Hematopoietic multipotent progenitor cell treated with erythropoietin and hydrocortisone succinate and interleukin-3 and kit ligand, for 8 days (in vitro differentiated cells): Measurements from ENCODE around the gene B4GALNT3.

Experiments used
- DNase-seq: peaks from one replicate; pipeline ENCODE4 v3.0.0-alpha.2; 2015

B4GALNT3 gene

DNA sequence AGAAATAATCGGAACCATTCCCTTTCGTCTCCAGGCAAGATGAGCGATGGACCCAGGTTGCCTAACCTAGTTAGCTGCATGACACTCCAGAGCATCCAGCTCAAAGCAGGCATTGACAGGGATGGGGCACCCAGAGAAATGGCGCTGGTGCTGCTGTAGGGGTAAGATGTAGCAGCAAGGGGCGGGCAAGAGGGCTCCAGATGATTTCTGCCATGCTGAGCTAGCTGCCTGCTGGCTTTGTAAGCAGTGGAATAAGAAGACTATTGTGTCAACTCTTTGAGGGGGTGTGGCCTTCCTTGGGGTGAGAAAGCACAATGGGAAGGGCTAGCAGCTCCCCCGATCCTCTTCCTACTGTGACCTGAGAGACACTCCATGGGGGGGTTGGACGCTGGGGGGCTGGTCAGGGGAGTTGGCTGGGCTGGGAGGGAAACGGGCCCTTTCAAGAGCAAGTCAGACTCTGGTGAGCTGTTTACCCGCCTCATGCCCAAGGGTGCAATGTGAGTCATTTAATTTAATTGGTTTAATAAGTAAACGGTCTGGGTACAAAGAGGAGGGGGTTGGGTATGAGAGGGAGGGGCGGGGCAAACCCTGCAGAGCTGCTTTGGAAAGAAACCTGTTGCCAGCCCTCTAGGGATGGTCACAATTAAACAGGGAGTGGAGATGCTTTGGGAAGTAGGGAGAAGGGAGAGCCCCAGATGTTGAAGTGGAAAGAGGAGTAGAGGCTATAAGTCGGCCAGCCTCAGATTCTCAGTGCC, 50.5 kb downstream of the B4GALNT3 start:
- DNase-seq = no peak

DNA sequence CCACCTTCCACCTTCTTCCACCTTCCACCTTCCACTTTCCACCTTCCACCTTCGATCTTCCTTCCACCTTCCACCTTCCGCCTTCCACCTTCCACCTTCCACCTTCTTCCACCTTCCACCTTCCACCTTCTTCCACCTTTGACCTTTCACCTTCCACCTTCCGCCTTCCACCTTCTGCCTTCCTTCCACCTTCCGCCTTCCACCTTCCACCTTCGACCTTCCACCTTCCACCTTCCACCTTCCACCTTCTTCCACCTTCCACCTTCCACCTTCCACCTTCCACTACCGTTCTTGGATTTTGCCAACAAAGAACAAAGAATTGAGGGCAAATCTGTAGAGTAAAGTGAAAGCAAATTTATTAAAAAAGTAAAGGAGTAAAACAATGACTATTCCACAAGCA, 53.2 kb downstream of the B4GALNT3 start:
- DNase-seq = no peak

DNA sequence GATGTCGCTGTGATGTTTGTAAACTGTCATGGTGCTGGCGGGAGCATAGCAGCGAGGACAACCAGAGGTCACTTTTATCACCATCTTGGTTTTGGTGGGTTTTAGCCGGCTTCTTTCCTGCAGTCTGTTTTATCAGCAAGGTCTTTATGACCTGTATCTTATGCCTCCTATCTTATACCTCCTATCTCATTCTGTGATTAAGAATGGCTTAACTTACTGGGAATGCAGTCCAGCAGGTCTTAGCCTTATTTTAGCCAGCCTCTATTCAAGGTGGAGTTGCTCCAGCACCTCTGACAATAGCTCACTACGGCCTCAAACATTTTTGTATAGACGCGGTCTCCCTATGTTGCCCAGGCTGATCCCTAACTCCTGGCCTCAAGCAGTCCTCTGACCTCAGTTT, 53.7 kb downstream of the B4GALNT3 start:
- DNase-seq = no peak

DNA sequence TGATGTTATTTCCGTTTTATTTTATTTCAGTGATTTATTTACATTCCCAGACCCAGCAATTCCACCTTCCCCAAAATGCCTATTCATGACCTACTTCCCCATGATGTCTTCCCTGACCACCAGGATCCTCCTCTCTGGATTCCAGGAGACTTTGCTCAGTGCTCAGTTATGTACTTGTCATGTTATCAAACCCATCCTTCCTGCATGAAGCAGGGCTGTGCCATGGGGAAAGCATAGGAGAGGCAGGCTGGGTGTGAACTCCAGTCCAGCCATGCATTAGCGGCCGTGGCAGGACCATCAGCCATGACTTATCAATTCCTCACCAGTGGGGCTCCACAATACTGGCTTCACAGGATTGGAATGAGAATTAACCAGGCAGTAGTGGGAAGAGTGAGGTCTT, 57.8 kb downstream of the B4GALNT3 start:
- no peak for DNase-seq

DNA sequence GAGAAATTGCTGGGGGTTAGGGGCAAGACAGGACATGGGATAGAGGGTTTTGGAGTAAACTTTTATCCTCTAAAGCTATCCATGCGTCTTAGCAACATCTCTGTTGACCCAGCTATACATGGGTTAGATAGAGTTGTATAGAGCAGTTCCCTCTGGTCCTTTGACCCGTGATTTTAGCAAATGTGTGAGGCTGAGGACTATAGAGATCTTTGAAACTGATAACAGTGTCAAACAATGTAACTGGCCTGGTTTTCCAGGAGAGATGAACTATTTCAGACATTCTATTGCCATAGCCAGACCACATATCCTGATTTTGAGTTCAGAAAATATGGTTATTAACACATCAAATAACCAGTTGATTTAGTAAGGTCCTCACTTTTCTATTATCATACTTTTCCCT, 60.4 kb downstream of the B4GALNT3 start:
- no peak for DNase-seq

DNA sequence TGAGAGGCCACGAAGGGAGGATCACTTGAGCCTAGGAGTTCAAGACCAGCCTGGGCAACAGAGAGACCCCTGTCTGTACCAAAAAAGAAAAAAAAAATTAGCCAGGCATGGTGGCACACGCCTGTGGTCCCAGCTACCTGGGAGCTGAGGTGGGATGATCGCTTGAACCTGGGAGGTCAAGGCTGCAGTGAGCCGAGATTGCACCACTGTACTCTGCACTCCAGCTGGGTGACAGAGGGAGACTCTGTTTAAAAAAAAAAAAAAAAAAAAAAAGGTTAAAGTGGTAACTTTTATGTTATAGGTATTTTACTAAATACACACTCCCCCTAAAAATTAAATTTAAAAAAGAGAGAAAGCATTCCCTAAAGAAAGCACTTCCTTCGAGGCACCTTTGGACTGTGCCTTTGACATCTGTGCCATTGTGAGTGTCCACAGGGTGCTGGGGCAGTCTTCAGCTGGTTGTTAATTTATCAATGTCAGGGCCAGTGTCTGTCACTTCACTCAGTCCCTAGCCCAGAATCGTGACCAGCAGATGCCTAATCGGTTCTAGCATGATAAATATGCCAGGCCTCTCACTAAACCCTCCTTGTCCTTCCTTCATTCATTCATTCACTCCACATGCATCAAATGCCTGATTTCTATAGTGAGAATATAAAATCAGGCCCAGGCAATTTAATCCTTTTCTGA, 63.1 kb downstream of the B4GALNT3 start:
- no peak for DNase-seq

DNA sequence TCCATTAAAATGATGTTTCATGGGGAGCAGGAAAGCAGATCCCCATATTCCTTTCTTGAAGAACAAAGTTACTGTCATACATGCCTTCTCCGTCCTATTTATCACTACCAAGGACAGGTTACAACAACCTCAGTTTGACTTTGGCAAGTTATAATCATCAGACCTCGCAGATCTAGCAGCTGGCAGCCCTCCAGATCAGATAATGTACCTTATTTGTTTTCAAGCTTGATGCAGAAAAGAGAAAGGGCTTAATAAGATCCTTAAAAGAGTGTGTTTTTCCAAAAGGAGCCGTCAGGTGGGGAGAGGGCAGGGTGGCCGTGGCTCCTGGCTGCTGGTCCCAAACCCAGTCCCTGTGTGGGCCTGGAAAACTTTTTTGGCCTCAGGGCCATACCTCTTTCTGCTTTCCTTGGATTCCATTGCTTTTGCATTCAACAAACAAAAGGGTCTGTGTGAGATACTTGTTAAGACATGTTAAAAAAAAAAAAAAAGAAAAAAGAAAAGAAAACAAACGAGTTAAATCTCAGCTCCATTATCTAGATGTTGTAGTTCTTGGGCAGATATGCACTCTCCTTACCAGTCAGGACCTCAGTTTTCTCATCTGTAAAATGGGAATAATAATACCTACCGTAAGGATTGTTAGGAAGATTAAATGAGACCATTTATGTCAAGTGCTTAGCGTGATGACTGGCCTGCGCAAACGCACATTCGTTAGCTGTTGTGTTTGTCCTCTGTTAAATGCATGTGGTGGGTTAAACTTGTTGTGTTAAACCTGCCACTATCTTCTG, 64.6 kb downstream of the B4GALNT3 start:
- DNase-seq = peak; percentile 6

DNA sequence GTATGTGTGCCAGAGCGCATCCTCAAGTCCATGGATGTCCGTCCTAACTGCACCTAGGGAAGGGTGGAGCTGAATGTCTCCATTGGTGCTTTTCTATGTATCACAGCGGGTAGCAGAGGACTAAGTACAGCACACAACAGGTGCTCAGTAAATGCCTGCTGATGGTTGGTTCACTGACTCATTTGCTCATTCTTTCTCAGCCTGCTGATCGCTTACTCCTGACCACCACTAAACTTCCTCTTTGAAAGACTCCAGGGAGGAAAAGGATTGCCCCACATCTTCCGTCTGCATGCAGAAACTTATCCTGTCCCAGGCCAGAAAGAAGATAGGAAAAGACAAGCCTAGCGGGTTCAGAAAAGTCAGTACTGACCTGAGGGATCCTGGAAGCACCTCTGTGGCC, 66.3 kb downstream of the B4GALNT3 start:
- DNase-seq = no peak

DNA sequence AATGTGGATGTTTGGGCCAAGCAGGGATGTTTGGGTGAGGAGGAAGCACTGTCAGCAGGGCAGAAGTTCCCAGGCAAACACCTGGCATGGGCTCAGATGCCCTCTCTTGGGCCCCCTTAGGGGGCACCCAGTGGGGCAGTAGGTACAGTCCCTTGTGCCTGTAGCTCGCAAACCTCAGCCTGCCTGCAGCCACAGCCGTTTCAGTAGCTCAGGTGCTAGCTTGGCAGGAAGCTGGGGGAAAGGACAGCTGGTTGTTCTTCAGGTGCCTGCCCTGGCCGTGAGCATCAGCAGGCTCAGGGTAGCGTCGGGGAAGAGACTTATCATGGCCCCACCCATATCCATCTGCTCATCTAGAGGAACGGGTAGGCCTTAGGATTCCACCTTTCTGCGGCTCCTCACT, 67.5 kb downstream of the B4GALNT3 start:
- DNase-seq = no peak

DNA sequence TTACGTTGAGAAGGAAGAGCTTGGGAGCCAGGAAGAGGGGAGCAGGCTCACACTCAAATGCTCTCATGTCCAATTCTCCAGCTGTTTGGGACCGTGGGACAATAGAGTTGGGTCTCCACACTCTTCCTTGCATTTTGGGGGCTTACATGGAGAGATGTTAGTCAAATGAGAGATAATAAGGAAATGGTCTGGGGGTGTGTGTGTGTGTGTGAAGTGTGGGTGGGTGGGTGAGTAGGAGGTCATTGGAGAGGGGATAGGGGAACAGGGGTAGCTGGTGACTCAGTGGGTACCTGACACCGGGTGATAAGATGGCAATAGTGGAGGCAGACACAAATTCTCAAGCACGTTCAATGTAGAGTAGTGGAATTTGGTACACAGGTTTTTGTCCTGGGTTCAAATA, 68.0 kb downstream of the B4GALNT3 start:
- DNase-seq = no peak

DNA sequence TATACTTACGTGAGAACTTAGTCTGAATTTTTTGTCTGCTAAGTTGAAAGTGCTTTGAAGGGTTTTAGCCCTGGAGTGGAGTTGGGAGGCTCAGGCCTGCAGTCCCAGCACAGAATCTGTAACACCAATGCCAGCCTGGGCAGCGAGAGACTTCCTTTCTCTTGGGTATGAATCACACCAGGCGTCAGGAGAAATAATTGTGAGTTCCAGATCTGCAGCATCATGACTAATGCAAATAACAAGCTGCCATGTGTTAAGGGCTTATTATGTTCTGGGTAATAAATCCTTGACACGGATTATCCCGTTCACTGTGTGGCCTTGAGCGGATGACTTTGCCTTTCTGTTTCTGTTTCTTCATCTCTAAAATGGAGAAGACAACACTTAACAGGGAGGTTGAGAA, 70.6 kb downstream of the B4GALNT3 start:
- no peak for DNase-seq

DNA sequence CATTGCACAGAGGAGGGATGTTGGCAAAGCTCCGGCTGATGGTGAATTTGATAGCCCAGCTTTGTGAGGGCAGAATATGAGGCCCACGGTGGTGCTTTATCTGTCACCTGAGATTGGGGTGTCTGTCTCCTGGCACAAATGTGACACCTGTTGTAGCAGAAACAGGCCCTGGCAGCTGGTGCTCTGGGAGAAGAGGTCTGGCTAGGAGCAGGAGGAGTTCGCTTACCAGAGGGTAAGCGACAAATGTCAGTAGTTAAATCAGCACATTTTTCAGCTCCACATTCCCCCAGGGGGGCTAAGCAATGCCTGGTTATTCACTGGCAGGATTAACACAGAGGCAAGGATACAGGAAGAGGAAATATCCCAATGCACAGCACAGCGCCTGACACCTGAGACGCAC, 71.1 kb downstream of the B4GALNT3 start:
- DNase-seq = no peak

DNA sequence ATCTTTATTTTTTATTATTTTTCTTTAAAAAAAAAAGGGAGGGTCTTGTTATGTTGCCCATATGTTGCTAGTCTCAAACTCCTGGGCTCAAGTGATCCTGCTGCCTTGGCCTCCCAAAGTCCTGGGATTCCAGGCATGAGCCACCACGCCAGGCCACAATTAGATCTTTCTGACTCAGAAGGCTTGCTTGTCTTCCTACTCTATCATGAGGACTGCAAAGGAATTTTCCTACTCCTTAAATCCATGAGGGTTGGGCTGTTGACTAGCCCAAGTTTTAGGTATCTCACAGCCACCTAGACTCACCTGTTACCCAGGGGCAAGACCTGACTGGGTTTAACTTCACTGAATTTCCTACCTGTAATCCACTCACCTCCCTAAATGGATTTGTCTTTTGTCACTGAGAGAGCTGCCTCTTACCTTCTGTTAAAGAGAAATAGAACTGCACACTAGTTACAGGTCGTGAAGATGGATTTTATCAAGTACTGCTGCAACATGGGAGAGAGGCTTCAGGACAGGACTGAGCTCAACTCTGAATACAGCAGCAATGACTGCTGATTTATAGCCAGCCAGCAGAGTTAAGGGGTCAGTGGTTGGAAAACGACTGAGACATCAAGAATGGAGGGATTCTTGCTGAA, 72.3 kb downstream of the B4GALNT3 start:
- no peak for DNase-seq

DNA sequence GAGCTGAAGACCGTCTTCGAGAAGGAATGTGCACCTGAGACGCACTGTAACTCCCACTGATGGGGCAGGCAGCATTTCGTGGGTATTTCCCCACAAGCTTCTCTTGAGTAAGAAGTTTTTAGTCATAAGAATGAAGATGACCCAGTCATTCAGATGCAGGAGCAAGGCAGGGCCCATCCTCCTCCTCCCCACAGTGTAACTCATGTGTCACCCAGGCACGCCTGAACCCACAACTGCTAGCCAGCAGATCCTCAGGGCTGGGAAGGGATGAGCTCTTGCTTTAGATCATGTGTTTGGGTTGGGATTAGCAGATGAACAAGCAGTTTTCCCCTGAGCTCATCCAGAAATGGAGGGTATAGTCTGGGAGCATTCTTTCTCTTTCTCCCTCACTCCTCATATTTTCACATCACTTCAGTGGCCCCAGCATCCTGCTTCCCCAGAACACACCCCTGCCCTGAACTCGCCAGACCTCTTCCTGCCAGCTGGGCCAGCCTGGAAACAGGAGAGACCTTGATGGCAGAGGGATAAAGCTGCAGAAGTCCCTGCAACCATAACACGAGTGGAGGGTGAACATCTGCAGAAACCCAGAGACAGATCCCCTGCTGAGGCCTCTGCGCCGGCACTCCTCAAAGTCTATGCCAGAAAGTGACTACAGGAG, 73.3 kb downstream of the B4GALNT3 start:
- DNase-seq = no peak

DNA sequence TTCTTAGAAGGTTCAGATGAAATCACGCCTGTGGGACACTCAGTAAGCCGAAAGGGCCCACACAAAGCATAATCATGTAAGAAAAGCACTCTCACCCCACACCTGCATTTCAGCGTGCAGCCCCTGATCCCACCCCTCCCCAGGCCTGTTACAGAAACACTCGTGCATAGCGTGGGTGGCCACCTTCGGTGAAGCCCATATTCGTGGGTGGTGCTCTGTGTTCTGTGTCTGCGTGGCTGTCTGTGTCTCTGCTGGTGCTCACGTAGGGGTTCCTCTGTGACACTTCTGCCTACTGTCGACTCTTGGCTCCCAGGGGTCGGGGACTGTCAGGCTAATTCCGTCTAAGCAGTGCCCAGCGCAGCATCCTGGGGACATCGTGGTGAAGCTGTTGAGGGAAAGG, 74.0 kb downstream of the B4GALNT3 start:
- no peak for DNase-seq

DNA sequence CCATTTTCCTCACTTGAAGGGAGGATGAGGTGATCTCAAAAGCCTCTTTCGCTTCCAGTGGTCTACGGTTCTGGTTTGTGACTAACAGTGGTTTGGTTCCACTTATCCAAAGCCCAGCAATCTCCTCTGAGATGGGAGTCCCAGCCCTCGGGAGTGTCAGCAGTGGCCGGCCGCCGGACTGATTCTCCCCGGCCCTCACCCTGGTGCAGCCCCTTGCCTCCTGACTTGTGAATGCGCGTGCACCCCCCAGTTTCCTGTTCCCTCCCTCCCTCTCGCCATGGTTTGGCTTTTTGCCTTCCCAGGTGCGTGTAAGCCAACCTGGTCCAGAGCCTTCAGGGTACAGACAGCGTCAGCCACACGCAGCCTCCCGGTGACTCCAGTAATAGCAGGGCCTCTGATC, 74.5 kb downstream of the B4GALNT3 start:
- DNase-seq = no peak

DNA sequence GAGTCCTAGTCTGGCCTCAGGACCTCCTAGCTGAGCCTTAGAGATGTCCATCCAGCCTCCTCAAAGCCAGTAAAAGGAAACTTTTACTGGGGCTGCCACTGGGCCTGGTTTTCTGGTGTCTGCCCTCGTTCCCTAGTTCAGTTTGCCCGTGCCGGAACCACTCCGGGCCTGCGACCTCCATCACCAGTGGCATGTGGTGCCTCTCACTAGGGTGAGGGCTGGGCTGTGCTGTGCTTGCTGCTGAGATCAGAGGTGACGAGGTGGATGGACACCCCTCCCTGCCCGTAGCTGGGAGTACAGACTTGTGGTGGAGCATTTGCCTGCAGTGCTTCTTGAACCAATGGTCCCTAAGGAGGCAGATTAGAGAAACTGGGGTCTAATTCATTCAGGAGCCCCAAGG, 75.7 kb downstream of the B4GALNT3 start:
- DNase-seq = no peak

DNA sequence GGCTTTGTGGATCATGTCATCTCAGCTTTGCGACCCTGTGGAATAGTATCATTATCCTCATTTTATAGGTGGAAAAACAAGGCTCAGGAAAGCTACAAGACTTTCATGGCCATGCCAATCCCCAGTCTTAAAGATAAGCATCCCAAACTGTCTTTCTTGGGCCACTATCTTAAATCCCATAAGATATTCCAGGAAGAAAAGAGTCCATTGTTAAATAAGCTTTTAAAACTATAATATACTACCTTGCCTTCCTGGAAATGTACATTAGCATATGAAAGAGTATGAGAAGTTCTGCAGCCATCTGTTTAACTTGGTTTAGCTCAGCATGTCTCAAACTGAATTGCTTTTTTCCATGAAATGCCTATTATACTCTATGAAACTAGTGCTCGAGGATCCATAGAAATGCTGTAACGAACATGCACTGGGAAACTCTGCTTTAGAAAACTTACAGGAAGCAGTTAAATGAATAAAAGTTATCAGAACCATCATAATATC, 77.1 kb downstream of the B4GALNT3 start:
- no peak for DNase-seq

DNA sequence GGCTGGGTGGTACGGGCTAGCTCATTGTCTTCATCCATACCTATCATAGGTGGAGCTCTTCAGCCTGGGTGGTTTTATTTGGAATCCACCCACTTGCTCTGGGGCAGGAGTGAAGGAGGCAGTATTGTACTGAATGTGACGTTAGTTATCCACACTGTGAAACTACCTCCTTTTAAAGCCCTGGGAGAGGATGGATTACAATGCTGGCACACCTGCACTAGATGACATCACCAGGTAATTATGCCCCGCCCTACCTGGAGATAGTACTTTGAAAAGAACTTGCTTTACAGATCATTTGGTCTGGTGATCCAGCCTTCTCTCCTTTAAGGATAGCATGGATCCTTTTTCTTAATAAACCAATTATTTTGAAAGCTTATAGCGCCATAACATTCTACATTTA, 78.0 kb downstream of the B4GALNT3 start:
- no peak for DNase-seq

DNA sequence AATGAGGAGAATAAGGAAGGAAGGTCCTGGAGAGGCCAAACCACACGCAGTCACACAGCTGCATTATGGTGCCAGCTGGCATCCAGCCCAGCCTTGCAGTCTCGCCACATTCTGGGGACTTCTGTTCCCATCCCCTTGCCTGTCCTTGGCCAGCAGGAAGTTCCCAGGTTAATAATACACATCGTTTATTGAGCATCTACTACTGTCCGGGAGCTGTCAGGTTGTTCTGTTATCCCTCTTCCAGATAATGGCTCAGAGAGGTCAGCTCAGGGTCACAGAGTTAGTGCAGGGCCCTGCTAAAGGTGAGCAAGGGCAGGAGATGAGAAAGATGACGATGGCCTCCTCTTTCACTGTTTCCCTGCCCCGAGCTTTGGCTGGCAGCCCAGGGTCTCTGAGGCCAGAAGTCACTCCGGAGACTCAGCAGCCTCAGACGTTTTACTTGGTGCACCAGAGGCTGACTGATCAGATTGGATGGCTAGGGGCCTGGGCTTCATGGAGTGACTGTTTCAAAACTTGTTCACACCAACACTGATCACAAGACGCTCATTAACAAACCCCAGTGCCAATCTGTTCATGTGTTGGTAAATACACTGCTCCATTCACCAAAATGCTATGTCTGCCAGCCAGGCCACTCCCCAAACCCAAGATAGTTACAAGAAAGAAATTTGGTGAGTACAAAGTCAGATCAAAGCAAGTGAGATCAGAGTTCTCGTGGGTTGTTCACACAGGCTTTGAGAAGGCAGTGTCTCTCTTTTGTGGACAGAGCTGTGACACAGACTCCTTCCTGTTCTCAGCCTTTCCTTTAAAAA, 79.2 kb downstream of the B4GALNT3 start:
- peak; percentile 59 for DNase-seq

DNA sequence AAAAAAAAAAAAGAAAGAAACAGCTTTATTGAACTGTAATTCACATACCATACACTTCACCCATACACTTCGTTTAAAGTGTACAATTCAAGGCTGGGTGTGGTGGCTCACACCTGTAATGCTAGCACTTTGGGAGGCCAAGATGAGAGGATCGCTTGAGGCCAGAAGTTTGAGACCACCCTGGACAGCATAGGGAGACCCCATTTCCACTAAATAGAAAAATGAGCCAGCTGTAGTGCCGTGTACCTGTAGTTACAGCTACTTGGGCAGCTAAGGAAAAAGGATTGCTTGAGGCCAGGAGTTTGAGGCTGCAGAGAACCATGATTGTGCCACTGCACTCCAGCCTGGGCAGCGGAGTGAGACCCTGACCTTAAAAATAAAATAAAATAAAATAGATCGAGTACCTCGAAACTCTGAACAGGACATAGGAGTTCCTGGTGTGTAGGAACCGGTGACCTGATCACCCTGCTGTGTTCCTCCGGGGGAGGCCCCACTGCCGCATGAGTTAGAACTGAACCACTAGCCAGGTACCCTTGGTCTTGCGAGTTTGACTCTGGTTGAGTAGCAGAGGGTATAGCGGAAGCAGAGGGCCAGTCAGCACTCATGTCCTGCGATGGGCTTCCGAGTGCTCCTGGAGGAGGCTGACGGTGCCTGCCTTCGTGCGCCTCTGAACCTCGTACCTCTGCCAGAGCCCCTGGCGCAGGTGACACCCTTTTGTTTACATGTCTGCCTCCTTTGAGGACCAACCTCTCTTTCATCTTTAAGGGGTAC, 80.0 kb downstream of the B4GALNT3 start:
- DNase-seq = no peak
